GM12872 (cell line): ENCODE data around the gene PIK3C2B.

Experiments used
- CTCF ChIP-seq: IDR thresholded peaks from 3 replicates; pipeline ENCODE4 v1.5.1; 2011; ENCODE audit warnings: low read depth, mild to moderate bottlenecking, low read length, moderate library complexity; ENCODE audit not compliant: insufficient read depth

Gene PIK3C2B

GRCh38 chr1:204494281-204495077 lies at the start of gene PIK3C2B:
PIK3C2B (minus strand) TSS chr1:204494805; CDS start chr1:204469802, 25,003 bp downstream.
- TF ChIP-seq CTCF: peak; percentile 69

GRCh38 chr1:204544321-204544720 lies 49.7 kb upstream of the PIK3C2B start:
- no peak for TF ChIP-seq CTCF

- TF ChIP-seq CTCF: no peak
Observed at GRCh38 chr1:204541626-204542025, 47.0 kb upstream of the PIK3C2B start.

GRCh38 chr1:204532832-204533231 lies 38.2 kb upstream of the PIK3C2B start:
- TF ChIP-seq CTCF: no peak

GRCh38 chr1:204530932-204531331 lies 36.3 kb upstream of the PIK3C2B start:
- TF ChIP-seq CTCF: no peak

DNA sequence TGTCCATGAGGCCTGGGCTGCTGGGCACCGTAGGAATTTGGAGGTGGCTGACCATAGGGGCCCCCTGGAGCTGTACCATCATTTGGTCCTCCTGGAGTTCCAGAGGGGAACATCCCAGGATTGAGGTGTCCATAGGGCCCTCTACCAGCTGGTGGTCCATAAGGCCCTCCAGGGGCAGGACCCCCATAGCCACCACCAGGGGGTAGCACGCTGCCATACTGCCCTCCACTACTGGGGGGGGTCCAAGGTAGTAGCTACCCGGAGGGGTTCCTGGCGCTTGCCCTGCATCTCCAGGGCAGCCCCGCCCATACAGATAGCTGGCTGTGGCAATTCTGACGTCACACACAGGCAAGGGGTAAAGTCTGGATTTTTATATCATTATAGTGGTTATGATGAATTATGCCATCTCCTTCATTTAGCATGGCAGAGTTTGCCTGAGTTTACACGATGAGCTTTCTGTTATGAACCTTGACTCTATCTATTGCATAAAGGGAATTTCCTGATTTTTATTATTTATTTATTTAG lies 34.8 kb upstream of the PIK3C2B start:
- no peak for TF ChIP-seq CTCF

GRCh38 chr1:204528677-204529076 lies 34.1 kb upstream of the PIK3C2B start:
- TF ChIP-seq CTCF: no peak
